Keratinocyte (primary cell): ENCODE data around the gene CACNA1H. TPM values are rescaled to one million over a fixed set of nuclear protein-coding genes. Genes with fewer than 3 reads are reported as not detected.

Source experiments
- DNase-seq: peaks from one replicate; pipeline ENCODE4 v3.0.0-alpha.2; 2011; ENCODE audit warnings: low read depth, missing footprints, low spot score
- FAIRE-seq: peaks from 2 replicates; lab custom pipeline; 2011; peaks lifted over from hg19 to GRCh38; lab: Jason Lieb, UNC
- H2AFZ ChIP-seq: 2 replicates; pipeline ENCODE4 v1.6.0; 2012; ENCODE audit warnings: low read length, control low read depth, inconsistent platforms; ENCODE audit not compliant: control insufficient read depth
- H3K27ac ChIP-seq: 2 replicates; pipeline ENCODE4 v1.5.1; 2011; ENCODE audit warnings: low read length; ENCODE audit not compliant: control insufficient read depth, insufficient read depth
- H3K27me3 ChIP-seq: 3 replicates; pipeline ENCODE4 v1.6.0; 2011; ENCODE audit warnings: low read length; ENCODE audit not compliant: control insufficient read depth, insufficient read depth; ENCODE audit errors: extremely low read depth
- H3K36me3 ChIP-seq, 2 experiments: 2 replicates in 1 of 2; 3 replicates in 1 of 2; pipeline ENCODE4 v1.5.1; 2011; ENCODE audit warnings: low read length in 2 of 2, mild to moderate bottlenecking in 1 of 2; ENCODE audit not compliant: control insufficient read depth in 2 of 2, insufficient read depth in 2 of 2; ENCODE audit errors: extremely low read depth in 1 of 2
- H3K4me1 ChIP-seq: 3 replicates; pipeline ENCODE4 v1.5.1; 2011; ENCODE audit warnings: low read length; ENCODE audit not compliant: control insufficient read depth, insufficient read depth; ENCODE audit errors: extremely low read depth
- H3K4me2 ChIP-seq: 3 replicates; pipeline ENCODE4 v1.6.0; 2011; ENCODE audit warnings: low read depth, low read length; ENCODE audit not compliant: control insufficient read depth, insufficient read depth; ENCODE audit errors: extremely low read depth
- H3K4me3 ChIP-seq, 3 experiments: fragments of 200-600 bp in 1 of 3; sonication (generic) in 1 of 3; 2 replicates in 2 of 3; 3 replicates in 1 of 3; pipeline ENCODE4 v1.5.1; 2011 to 2016; ENCODE audit warnings: low read length in 3 of 3, mild to moderate bottlenecking in 3 of 3, control low read depth in 2 of 3, inconsistent platforms in 1 of 3, low read depth in 1 of 3, mixed read lengths in 1 of 3, mixed run types in 1 of 3, moderate library complexity in 1 of 3; ENCODE audit not compliant: control insufficient read depth in 2 of 3, insufficient read depth in 2 of 3; ENCODE audit errors: extremely low read depth in 1 of 3
- H3K79me2 ChIP-seq: 2 replicates; pipeline ENCODE4 v1.6.0; 2012; ENCODE audit warnings: low read length; ENCODE audit not compliant: control insufficient read depth, insufficient read depth
- H3K9ac ChIP-seq: 3 replicates; pipeline ENCODE4 v1.6.0; 2011; ENCODE audit warnings: low read length; ENCODE audit not compliant: control insufficient read depth, insufficient read depth; ENCODE audit errors: extremely low read depth
- H3K9me1 ChIP-seq: 3 replicates; pipeline ENCODE4 v1.6.0; 2011; ENCODE audit warnings: low read length; ENCODE audit not compliant: control insufficient read depth, insufficient read depth; ENCODE audit errors: extremely low read depth
- H3K9me3 ChIP-seq: 2 replicates; pipeline ENCODE4 v1.5.1; 2012; ENCODE audit warnings: low read depth, low read length; ENCODE audit not compliant: control insufficient read depth
- H4K20me1 ChIP-seq: 3 replicates; pipeline ENCODE4 v1.6.0; 2011; ENCODE audit warnings: low read length; ENCODE audit not compliant: control insufficient read depth, insufficient read depth; ENCODE audit errors: extremely low read depth
- CTCF ChIP-seq, 3 experiments: IDR thresholded peaks in 1 of 3; conservative IDR thresholded peaks in 1 of 3; optimal IDR thresholded peaks in 1 of 3; 2 replicates in 2 of 3; 3 replicates in 1 of 3; pipeline versions ENCODE3 to v1.5.1; 2011; ENCODE audit warnings: low read length in 3 of 3, mild to moderate bottlenecking in 3 of 3, moderate library complexity in 2 of 3, control low read depth in 1 of 3, inconsistent platforms in 1 of 3; ENCODE audit not compliant: insufficient read depth in 2 of 3; ENCODE audit errors: extremely low read depth in 1 of 3
- EZH2 ChIP-seq: IDR thresholded peaks from one replicate; pipeline ENCODE4 v1.6.1; 2012; ENCODE audit warnings: inconsistent platforms, mild to moderate bottlenecking, low read length, moderate library complexity
- dilution Hi-C: fragments of 300-500 bp; cut with MboI; formaldehyde crosslinking; loops from one replicate; pipeline ENCODE4 v1.7.0; 2020; ENCODE audit warnings: low sequenced_read_pairs; ENCODE audit not compliant: extremely low pct_ligation_motif_present
- polyA plus RNA-seq, 5 experiments: library from polyadenylated mRNA; depleted of rRNA in 3 of 5; stranded (reverse) in 3 of 5; stranded (forward) in 1 of 5; unstranded in 1 of 5; fragments of >200 nt; gene quantifications; 1 replicate in 1 of 5; 2 replicates in 3 of 5; 3 replicates in 1 of 5; pipeline versions ENCODE4 v1.2.1 to v1.2.3, GENCODE V29; 2011 to 2012; ENCODE audit warnings: missing spikeins in 2 of 5, low read depth in 1 of 5, low replicate concordance in 1 of 5

Gene CACNA1H
- polyA plus RNA-seq, 1 donor (not counting 4 experiments of a cell fraction or from before 2014, with no cell fraction given), result not detected

- no peaks in the 10 kb centered on the region for H4K20me1 ChIP-seq
- peaks cover 64% of the 10 kb centered on the region for H3K27me3 ChIP-seq
- FAIRE-seq (no peak), DNase-seq (no peak)
- TF ChIP-seq EZH2, result no peak
- peak; percentile 38 to 96 (median 94) for TF ChIP-seq CTCF (optimal IDR thresholded peaks at IDR 0.05 in 1 of 3, IDR thresholded peaks at IDR 0.05 in 1 of 3, conservative IDR thresholded peaks at IDR 0.05 in 1 of 3; ENCODE audit: extremely low read depth in 1 of 3, insufficient read depth in 2 of 3, low read length in 3 of 3)
- dilution Hi-C loops, result no loop called here
- H3K79me2 ChIP-seq, result no peaks in the 10 kb centered on the region
- no peaks in the 10 kb centered on the region for H3K9me3 ChIP-seq
- H3K9ac ChIP-seq, result no peak overlapping the region
- no peak overlapping the region for H3K4me2 ChIP-seq
- H3K36me3 ChIP-seq, result no peaks in the 10 kb centered on the region
- H3K9me1 ChIP-seq, result no peaks in the 10 kb centered on the region
- H3K4me1 ChIP-seq, result no peaks in the 10 kb centered on the region
- H3K4me3 ChIP-seq, result no peak overlapping the region
- H2AFZ ChIP-seq, result no peak overlapping the region
- no peak overlapping the region for H3K27ac ChIP-seq
These were observed 46.9 kb upstream of the CACNA1H start for GRCh38 chr16:1105888-1106620.

GRCh38 chr16:1106659-1107058, 46.2 kb upstream of the CACNA1H start:
- no peak overlapping the region for H3K27ac ChIP-seq
- H4K20me1 ChIP-seq, result no peaks in the 10 kb centered on the region
- H3K9me1 ChIP-seq, result no peaks in the 10 kb centered on the region
- H3K4me1 ChIP-seq, result no peaks in the 10 kb centered on the region
- peaks cover 58% of the 10 kb centered on the region for H3K27me3 ChIP-seq
- FAIRE-seq (no peak), DNase-seq (no peak)
- H3K9me3 ChIP-seq, result no peaks in the 10 kb centered on the region
- no peak overlapping the region for H3K9ac ChIP-seq
- no peak overlapping the region for H3K4me3 ChIP-seq
- TF ChIP-seq CTCF (optimal IDR thresholded peaks at IDR 0.05 in 1 of 3, IDR thresholded peaks at IDR 0.05 in 1 of 3, conservative IDR thresholded peaks at IDR 0.05 in 1 of 3; ENCODE audit: extremely low read depth in 1 of 3, insufficient read depth in 2 of 3, low read length in 3 of 3), result no peak
- TF ChIP-seq EZH2, result no peak
- H2AFZ ChIP-seq, result no peak overlapping the region
- no peaks in the 10 kb centered on the region for H3K36me3 ChIP-seq
- no peak overlapping the region for H3K4me2 ChIP-seq
- dilution Hi-C loops, result no loop called here
- H3K79me2 ChIP-seq, result no peaks in the 10 kb centered on the region
